GM12878 (cell line): ENCODE measurements around the gene CLDN7. TPM values are rescaled to one million over a fixed set of nuclear protein-coding genes. Genes with fewer than 3 reads are reported as not detected.

Experiments
- BCL3 ChIP-seq: IDR thresholded peaks from 2 replicates; pipeline ENCODE4 v1.6.1; 2011; ENCODE audit warnings: borderline replicate concordance, low read depth, mild to moderate bottlenecking, moderate library complexity, low read length; ENCODE audit not compliant: insufficient read depth, poor library complexity, severe bottlenecking
- CUX1 ChIP-seq: IDR thresholded peaks from 2 replicates; pipeline ENCODE4 v1.6.1; 2012; ENCODE audit warnings: improper control_type of control experiment, low read depth, low read length; ENCODE audit not compliant: insufficient replicate concordance
- FOS ChIP-seq: IDR thresholded peaks from 3 replicates; pipeline ENCODE4 v1.6.1; 2011; ENCODE audit warnings: borderline replicate concordance; ENCODE audit not compliant: insufficient read length; ENCODE audit errors: extremely low read depth
- GATAD2B ChIP-seq: fragments of 450-650 bp; conservative IDR thresholded peaks from 2 replicates; pipeline ENCODE4 v1.6.1; 2017; ENCODE audit warnings: low read depth, mild to moderate bottlenecking, moderate library complexity
- LARP7 ChIP-seq: fragments of 450-650 bp; IDR thresholded peaks from 2 replicates; pipeline ENCODE4 v1.6.1; 2017; ENCODE audit warnings: mild to moderate bottlenecking
- SUPT20H ChIP-seq: IDR thresholded peaks from 2 replicates; pipeline ENCODE4 v1.6.1; 2011; ENCODE audit warnings: low read depth, mild to moderate bottlenecking, low read length, moderate library complexity, borderline replicate concordance; ENCODE audit not compliant: control insufficient read depth
- YY1 ChIP-seq: IDR thresholded peaks from 2 replicates; pipeline ENCODE4 v1.6.1; 2011; ENCODE audit warnings: low read depth, mild to moderate bottlenecking, low read length
- ZBTB40 ChIP-seq: fragments of 450-650 bp; IDR thresholded peaks from 2 replicates; pipeline ENCODE4 v1.6.1; 2016; ENCODE audit warnings: mild to moderate bottlenecking, moderate library complexity, borderline replicate concordance
- ZNF592 ChIP-seq: fragments of 450-650 bp; IDR thresholded peaks from 2 replicates; pipeline ENCODE4 v1.6.1; 2017; ENCODE audit warnings: mild to moderate bottlenecking, moderate library complexity
- ZZZ3 ChIP-seq: IDR thresholded peaks from 2 replicates; pipeline ENCODE4 v1.6.1; 2011; ENCODE audit warnings: low read depth; ENCODE audit not compliant: control insufficient read depth, insufficient read length
- polyA plus RNA-seq, 11 experiments: library from polyadenylated mRNA; depleted of rRNA in 4 of 11; unstranded in 6 of 11; stranded (reverse) in 5 of 11; fragments of >200 nt; fragmentation: Nextera tagmentation in 4 of 11; fragmentation: Illumina TruSeq in 1 of 11; extraction: Ambion mirVana in 4 of 11; extraction: Trizol in 1 of 11; gene quantifications; 1 replicate in 1 of 11; 2 replicates in 10 of 11; pipeline versions ENCODE4 v1.2.1 to v1.2.3, GENCODE V29; 2011 to 2016; ENCODE audit warnings: inconsistent platforms in 2 of 11, missing spikeins in 2 of 11, low read depth in 1 of 11
- total RNA-seq, 4 experiments: library from RNA; depleted of rRNA in 3 of 4; stranded (reverse); fragments of >200 nt in 3 of 4; fragmentation: Illumina TruSeq in 1 of 4; extraction: Trizol in 1 of 4; gene quantifications; 2 replicates each; pipeline versions ENCODE4 v1.2.1 to v1.2.3, GENCODE V29; 2013 to 2021
- TF ChIP-seq, protein P1 (sequence below): IDR thresholded peaks from 2 replicates; pipeline ENCODE4 v1.6.1; 2011; ENCODE audit warnings: borderline replicate concordance, low read depth, mild to moderate bottlenecking, moderate library complexity, mixed read lengths, low read length; ENCODE audit not compliant: insufficient read depth; ENCODE audit errors: extremely low read length

The CLDN7 gene
- total and polyA plus RNA-seq, 10 of the 15 experiments (the other 5 are each of a cell fraction or from before 2014, with no cell fraction given), result 0.19 to 1.3 (median 0.36) TPM; not detected in 5

DNA sequence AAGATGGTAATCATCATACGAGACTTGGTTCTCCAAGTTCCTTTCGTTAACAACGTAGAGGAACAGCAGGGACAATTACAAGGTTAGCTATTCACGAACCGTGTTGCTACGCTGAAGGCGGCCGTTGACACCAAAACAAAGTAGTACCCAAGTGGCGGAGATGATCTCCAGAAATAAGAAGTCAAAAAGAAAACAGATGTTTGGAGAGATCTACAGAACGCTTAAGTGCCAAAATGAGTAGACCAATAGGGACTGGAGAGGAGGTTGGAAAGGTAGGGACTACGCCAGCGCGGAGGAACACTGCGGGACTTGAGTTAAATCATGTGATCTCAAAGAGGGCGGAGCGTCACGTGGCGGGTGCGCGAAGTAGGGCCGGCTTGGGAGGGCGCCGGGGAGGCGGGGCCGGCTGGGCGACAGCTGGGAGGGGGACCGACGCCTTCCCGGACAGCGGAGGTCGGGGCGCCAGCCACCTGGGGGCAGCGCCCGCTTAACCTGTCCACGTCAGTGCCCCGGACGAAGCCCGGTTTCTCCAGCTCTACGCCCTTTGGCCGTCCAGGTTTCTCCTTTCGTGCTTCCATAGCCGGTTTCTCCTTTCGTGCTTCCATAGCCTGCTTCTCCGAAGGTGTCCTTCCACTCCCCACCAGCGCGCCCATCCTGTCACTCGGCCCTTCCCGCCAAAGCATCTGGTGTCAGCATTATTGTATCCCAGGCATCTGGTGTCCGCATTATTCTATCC lies 19.4 kb downstream of the CLDN7 start (continued):
- TF ChIP-seq YY1, result peak; percentile 89
- TF ChIP-seq, protein P1, sequence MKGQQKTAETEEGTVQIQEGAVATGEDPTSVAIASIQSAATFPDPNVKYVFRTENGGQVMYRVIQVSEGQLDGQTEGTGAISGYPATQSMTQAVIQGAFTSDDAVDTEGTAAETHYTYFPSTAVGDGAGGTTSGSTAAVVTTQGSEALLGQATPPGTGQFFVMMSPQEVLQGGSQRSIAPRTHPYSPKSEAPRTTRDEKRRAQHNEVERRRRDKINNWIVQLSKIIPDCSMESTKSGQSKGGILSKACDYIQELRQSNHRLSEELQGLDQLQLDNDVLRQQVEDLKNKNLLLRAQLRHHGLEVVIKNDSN, result peak; percentile 98
- TF ChIP-seq CUX1, result no peak
- peak; percentile 71 for TF ChIP-seq ZBTB40
- TF ChIP-seq SUPT20H, result no peak
- TF ChIP-seq LARP7, result peak; percentile 64
- TF ChIP-seq ZZZ3, result no peak
- peak; percentile 95 for TF ChIP-seq BCL3
- TF ChIP-seq ZNF592, result no peak
- TF ChIP-seq GATAD2B, result peak; percentile 58; the same call in 1 of the 2 replicates
- no peak for TF ChIP-seq FOS
